ENCODE data around the gene LRRN3.

DNA sequence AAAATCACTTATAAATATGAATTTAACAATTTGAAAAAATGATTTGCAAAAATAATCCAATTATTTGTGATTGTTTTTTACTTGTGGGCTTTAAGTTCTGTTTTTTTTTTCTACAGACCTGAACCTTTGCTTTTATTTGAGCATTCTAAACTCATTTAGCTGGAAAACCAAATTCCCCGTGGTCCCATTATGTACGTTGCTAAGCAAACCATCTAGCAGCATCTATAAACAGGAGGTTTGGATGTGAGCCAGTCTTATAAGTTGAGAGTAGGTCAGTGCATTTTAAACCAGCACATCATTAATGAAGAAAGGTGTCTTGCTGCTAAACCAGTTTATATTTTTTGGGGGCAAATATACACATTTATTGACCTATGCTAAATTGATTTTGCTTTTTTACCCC lies 77.3 kb downstream of the LRRN3 start:
- TF ChIP-seq, protein P1, sequence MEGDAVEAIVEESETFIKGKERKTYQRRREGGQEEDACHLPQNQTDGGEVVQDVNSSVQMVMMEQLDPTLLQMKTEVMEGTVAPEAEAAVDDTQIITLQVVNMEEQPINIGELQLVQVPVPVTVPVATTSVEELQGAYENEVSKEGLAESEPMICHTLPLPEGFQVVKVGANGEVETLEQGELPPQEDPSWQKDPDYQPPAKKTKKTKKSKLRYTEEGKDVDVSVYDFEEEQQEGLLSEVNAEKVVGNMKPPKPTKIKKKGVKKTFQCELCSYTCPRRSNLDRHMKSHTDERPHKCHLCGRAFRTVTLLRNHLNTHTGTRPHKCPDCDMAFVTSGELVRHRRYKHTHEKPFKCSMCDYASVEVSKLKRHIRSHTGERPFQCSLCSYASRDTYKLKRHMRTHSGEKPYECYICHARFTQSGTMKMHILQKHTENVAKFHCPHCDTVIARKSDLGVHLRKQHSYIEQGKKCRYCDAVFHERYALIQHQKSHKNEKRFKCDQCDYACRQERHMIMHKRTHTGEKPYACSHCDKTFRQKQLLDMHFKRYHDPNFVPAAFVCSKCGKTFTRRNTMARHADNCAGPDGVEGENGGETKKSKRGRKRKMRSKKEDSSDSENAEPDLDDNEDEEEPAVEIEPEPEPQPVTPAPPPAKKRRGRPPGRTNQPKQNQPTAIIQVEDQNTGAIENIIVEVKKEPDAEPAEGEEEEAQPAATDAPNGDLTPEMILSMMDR (conservative IDR thresholded peaks at IDR 0.05), result no peak
- TF ChIP-seq ZFX (IDR thresholded peaks at IDR 0.05), result no peak
